Measurements from ENCODE around the gene NIN.

GRCh38 chr14:50726372-50727107 lies 104.4 kb downstream of the NIN start:
- TF ChIP-seq POLR2A (IDR thresholded peaks at IDR 0.05; ENCODE audit: low read depth, low read length) (no peak), POLR2AphosphoS5 (IDR thresholded peaks at IDR 0.05; ENCODE audit: low read depth, low read length) (no peak)
